Nephron (organoid): ENCODE results near the gene CETP.
"Not testable (repeated sequence)": the region's sequence is repeated elsewhere in the genome, so short reads cannot be mapped to it uniquely, and the experiment has no call there.

Source experiments
- H3K27ac Mint-ChIP-seq, 3 experiments: 2 replicates each; pipeline ENCODE4 v1.8.0; 2020; ENCODE audit warnings: mixed read lengths in 3 of 3, mild to moderate bottlenecking in 2 of 3, moderate library complexity in 1 of 3
- H3K27me3 Mint-ChIP-seq: 2 replicates; pipeline ENCODE4 v1.8.0; 2021; ENCODE audit warnings: low read depth, mild to moderate bottlenecking, moderate library complexity, mixed read lengths
- H3K36me3 Mint-ChIP-seq: 2 replicates; pipeline ENCODE4 v1.8.0; 2020; ENCODE audit warnings: low read depth, mixed read lengths
- H3K4me1 Mint-ChIP-seq: 2 replicates; pipeline ENCODE4 v1.8.0; 2020; ENCODE audit warnings: mixed read lengths
- H3K4me3 Mint-ChIP-seq, 3 experiments: 2 replicates each; pipeline ENCODE4 v1.8.0; 2020; ENCODE audit warnings: mild to moderate bottlenecking in 3 of 3, mixed read lengths in 3 of 3, moderate library complexity in 2 of 3
- H3K9me3 Mint-ChIP-seq: 2 replicates; pipeline ENCODE4 v1.8.0; 2020; ENCODE audit warnings: mixed read lengths
- CTCF ChIP-seq, 3 experiments: fragments of 200-600 bp; sonication (generic); IDR thresholded peaks; one replicate each; pipeline ENCODE4 v1.5.0; 2021; ENCODE audit warnings: antibody characterized with exemption in 3 of 3; ENCODE audit not compliant: unreplicated experiment in 3 of 3

Gene CETP

GRCh38 chr16:56933828-56934598 is 27.7 kb upstream of the CETP start:
- Mint-ChIP-seq H3K9me3 (no peaks in the 10 kb centered on the region), H3K4me3 (peak overlapping the region; percentile 93 to 99 (median 98)), H3K27ac (peak overlapping the region in 2 of 3 experiments; percentile 48 to 62), H3K4me1 (peaks cover 58% of the 10 kb centered on the region), H3K27me3 (no peaks in the 10 kb centered on the region), H3K36me3 (peaks cover 39% of the 10 kb centered on the region)
- no peak for TF ChIP-seq CTCF (IDR thresholded peaks at IDR 0.05; ENCODE audit: unreplicated experiment in 3 of 3)

- Mint-ChIP-seq H3K36me3 (peaks cover 45% of the 10 kb centered on the region), H3K4me3 (peak overlapping the region; percentile 93 to 99 (median 98)), H3K27ac (peak overlapping the region in 2 of 3 experiments; percentile 56 to 71), H3K4me1 (peaks cover 63% of the 10 kb centered on the region)
- not testable (repeated sequence) for H3K9me3 Mint-ChIP-seq, H3K27me3 Mint-ChIP-seq
Measured at GRCh38 chr16:56934599-56935145, 27.1 kb upstream of the CETP start.

- Mint-ChIP-seq H3K36me3 (peaks cover 51% of the 10 kb centered on the region), H3K9me3 (no peaks in the 10 kb centered on the region), H3K27ac (peak overlapping the region in 2 of 3 experiments; percentile 56 to 71), H3K4me1 (peaks cover 63% of the 10 kb centered on the region), H3K4me3 (peak overlapping the region; percentile 72 to 86 (median 82)), H3K27me3 (no peaks in the 10 kb centered on the region)
- TF ChIP-seq CTCF (IDR thresholded peaks at IDR 0.05; ENCODE audit: unreplicated experiment in 3 of 3) = no peak
Measured at GRCh38 chr16:56935201-56935600, 26.5 kb upstream of the CETP start.

- peak overlapping the region in 2 of 3 experiments; percentile 17 to 28 for H3K27ac Mint-ChIP-seq
- H3K9me3 Mint-ChIP-seq = no peaks in the 10 kb centered on the region
- H3K36me3 Mint-ChIP-seq = peaks cover 56% of the 10 kb centered on the region
- TF ChIP-seq CTCF (IDR thresholded peaks at IDR 0.05; ENCODE audit: unreplicated experiment in 3 of 3) = no peak
- H3K4me3 Mint-ChIP-seq = peak overlapping the region in 2 of 3 experiments; percentile 50 to 69
- H3K4me1 Mint-ChIP-seq = peaks cover 56% of the 10 kb centered on the region
- H3K27me3 Mint-ChIP-seq = no peaks in the 10 kb centered on the region
Measured at GRCh38 chr16:56936491-56936890, 25.3 kb upstream of the CETP start.

- no peaks in the 10 kb centered on the region for H3K27me3 Mint-ChIP-seq
- H3K4me1 Mint-ChIP-seq = peaks cover 56% of the 10 kb centered on the region
- H3K9me3 Mint-ChIP-seq = no peaks in the 10 kb centered on the region
- TF ChIP-seq CTCF (IDR thresholded peaks at IDR 0.05; ENCODE audit: unreplicated experiment in 3 of 3) = no peak
- peaks cover 60% of the 10 kb centered on the region for H3K36me3 Mint-ChIP-seq
- H3K4me3 Mint-ChIP-seq = peak overlapping the region in 2 of 3 experiments; percentile 1 to 69
- peak overlapping the region in 1 of 3 experiments; percentile 17 for H3K27ac Mint-ChIP-seq
Measured at GRCh38 chr16:56936950-56937349, 24.8 kb upstream of the CETP start.

- H3K4me3 Mint-ChIP-seq = peak overlapping the region in 1 of 3 experiments; percentile 13
- no peaks in the 10 kb centered on the region for H3K27me3 Mint-ChIP-seq
- H3K36me3 Mint-ChIP-seq = peaks cover 77% of the 10 kb centered on the region
- H3K9me3 Mint-ChIP-seq = no peaks in the 10 kb centered on the region
- H3K4me1 Mint-ChIP-seq = peaks cover 49% of the 10 kb centered on the region
- no peak overlapping the region for H3K27ac Mint-ChIP-seq
- no peak for TF ChIP-seq CTCF (IDR thresholded peaks at IDR 0.05; ENCODE audit: unreplicated experiment in 3 of 3)
Measured at GRCh38 chr16:56938664-56939513, 22.9 kb upstream of the CETP start.
